ENCODE data around the gene CELA3A. TPM values are rescaled to one million over a fixed set of nuclear protein-coding genes. Genes with fewer than 3 reads are reported as not detected.
A peak's percentile ranks its signal among the peaks of the same experiment; 100 is the strongest.
"Not testable (repeated sequence)": the region's sequence is repeated elsewhere in the genome, so short reads cannot be mapped to it uniquely, and the experiment has no call there.

The CELA3A gene
- total RNA-seq, 1 donor from 2014 or later, result not detected

DNA sequence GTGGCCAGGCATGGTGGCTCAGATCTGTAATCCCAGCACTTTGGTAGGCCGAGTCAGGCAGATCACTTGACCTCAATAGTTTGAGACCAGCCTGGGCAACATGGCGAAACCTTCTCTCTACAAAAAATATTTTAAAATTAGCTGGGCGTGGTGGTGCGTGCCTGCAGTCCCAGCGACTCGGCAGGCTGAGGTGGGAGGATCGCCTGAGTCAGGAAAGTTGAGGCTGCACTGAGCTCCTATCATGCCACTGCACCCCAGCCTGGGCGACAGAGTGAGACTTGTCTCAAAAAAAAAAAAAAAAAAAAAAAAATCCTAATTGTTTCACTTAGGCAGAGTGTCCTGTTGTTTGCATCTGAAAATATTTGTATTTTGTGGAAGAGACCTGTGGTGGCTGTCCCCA lies 6.7 kb upstream of the CELA3A start:
- H3K27me3 Mint-ChIP-seq; DNase-seq (ENCODE audit: extremely low spot score, unreplicated experiment): not testable (repeated sequence)

DNA sequence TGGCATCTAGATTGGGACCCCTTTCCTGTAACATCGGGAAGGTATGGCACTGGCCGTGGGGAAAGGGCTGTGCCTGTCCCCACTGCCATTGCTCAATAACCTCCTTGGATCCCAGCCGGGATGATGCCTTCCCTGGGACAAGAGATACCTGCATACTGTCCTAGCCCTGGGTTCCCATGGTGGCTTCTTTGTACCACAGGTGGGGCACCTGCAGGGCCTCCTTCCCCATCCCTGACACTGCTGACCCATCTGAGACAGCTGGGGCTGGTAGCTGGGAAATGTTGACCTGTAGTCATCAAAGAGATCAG lies 4.8 kb upstream of the CELA3A start:
- not testable (repeated sequence) for H3K9me3 Mint-ChIP-seq; H3K4me1 Mint-ChIP-seq (ENCODE audit: unreplicated experiment); DNase-seq (ENCODE audit: extremely low spot score, unreplicated experiment); H3K4me3 Mint-ChIP-seq; H3K27me3 Mint-ChIP-seq; H3K36me3 Mint-ChIP-seq
- H3K27ac Mint-ChIP-seq, result peak overlapping the region; percentile 32

More for the DNA sequence above, 6.7 kb upstream of the CELA3A start:
- H3K4me3 Mint-ChIP-seq; H3K36me3 Mint-ChIP-seq; H3K27ac Mint-ChIP-seq; H3K4me1 Mint-ChIP-seq (ENCODE audit: unreplicated experiment); H3K9me3 Mint-ChIP-seq: not testable (repeated sequence)

DNA sequence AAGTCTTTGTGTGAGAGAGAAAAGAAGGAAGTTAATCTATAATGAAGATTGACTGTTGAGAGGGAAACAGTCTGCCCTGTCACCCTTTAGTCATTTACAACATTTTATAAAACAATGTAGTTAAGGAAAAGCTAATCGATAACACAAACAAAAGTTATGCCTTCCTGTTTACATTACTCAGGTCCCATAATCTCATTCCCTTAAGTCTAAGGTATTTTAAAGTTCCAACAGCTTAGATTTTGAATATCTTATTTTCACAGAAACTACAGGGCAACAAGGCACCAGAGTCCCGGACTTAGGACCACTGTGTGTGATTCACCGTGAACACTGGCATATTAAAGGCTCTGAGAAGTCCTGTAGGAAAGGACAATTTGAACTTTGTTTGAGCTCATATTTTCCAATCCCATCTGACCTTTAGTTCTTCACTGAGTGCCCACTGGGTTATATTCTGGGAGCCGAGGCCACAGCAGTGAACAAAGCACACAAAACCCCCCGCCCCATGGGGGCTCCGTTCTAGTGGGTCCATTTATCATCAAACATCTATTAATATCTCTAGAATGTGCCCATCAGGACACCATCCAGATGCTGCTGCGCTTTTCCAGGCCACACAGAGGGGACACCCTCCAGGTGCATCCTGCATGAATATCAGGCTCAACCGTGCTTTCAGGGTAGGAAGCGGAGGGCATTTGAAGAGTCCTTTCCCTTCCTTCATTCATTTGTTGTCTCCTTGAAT lies 3.4 kb upstream of the CELA3A start:
- H3K4me1 Mint-ChIP-seq (ENCODE audit: unreplicated experiment); DNase-seq (ENCODE audit: extremely low spot score, unreplicated experiment); H3K36me3 Mint-ChIP-seq; H3K4me3 Mint-ChIP-seq; H3K9me3 Mint-ChIP-seq; H3K27me3 Mint-ChIP-seq: not testable (repeated sequence)
- peak overlapping the region; percentile 55 for H3K27ac Mint-ChIP-seq

DNA sequence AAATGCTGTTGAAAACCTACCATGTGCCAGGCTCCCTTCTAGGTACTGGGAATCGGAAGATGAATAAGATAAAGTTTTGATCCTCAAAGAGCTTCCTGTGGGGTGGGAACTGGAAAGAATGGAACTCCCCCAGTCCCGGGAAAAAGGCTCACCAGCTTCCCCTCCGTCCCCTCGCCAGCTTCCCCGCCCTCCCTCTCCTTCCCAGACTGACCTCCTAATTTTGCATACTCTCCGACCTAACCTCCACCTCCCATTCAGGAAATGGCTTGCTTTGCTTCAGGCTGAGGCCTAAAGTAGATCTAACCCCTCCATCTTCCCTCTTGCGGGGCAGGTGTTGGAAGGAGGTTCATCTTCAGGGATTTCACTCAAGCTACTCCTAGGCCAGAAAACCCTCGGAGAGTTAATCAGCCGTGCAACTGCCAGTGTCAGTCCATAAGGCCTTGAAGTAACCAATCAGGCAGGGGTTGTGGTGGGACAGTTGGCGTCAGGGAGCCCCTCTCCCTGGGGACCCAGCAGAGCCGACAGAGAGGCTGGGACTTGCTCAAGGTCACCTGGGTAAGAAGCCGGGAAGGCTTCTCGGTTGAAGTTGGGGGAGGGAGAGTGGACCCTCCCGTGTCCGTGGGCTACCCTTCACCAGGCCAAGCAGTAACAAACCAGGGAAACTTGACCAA lies 2.7 kb upstream of the CELA3A start:
- H3K9me3 Mint-ChIP-seq; H3K36me3 Mint-ChIP-seq; H3K4me3 Mint-ChIP-seq; DNase-seq (ENCODE audit: extremely low spot score, unreplicated experiment); H3K4me1 Mint-ChIP-seq (ENCODE audit: unreplicated experiment); H3K27me3 Mint-ChIP-seq: not testable (repeated sequence)
- peak overlapping the region; percentile 39 for H3K27ac Mint-ChIP-seq

DNA sequence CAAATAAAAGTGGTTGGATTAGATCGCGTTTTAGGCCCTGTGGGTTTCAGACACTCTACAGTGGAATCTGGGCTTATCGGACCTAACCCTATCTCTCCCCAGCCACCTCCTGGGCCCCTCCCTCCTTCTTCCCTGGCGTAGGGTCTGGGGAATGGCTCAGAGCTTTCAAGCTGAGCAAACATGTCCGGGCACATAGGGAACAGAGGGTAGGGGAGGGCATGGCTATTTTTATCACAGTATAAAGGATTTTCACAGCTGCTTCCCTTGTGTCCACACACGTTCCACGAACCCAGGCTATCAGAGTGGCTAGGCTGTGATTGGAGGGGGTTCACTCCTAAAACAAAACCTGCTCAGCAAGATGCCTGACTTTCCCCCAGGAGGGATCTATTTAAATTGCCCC lies 1.8 kb upstream of the CELA3A start:
- not testable (repeated sequence) for H3K4me1 Mint-ChIP-seq (ENCODE audit: unreplicated experiment); H3K36me3 Mint-ChIP-seq; H3K9me3 Mint-ChIP-seq; H3K27me3 Mint-ChIP-seq; H3K4me3 Mint-ChIP-seq; DNase-seq (ENCODE audit: extremely low spot score, unreplicated experiment)
- H3K27ac Mint-ChIP-seq, result peak overlapping the region; percentile 51

DNA sequence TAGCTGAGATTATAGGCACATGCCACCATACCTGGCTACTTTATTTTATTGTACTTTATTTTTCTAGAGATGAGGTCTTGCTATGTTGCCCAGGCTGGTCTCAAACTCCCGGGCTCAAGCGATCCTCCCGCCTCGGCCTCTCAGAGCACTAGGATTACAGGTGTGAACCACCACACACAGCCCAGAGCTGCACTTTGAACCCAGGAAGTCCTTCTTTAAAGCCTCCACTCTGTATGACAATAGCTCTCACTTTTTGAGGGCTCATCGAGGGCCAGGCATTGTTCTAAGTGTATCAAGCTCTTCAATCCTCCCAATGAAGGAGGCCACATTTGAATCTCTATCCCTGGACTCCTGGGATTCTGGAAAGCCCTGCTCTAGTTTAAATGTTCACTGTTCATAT lies 1.0 kb downstream of the CELA3A start:
- not testable (repeated sequence) for H3K9me3 Mint-ChIP-seq; H3K4me3 Mint-ChIP-seq; H3K4me1 Mint-ChIP-seq (ENCODE audit: unreplicated experiment); H3K36me3 Mint-ChIP-seq; H3K27ac Mint-ChIP-seq; DNase-seq (ENCODE audit: extremely low spot score, unreplicated experiment); H3K27me3 Mint-ChIP-seq

DNA sequence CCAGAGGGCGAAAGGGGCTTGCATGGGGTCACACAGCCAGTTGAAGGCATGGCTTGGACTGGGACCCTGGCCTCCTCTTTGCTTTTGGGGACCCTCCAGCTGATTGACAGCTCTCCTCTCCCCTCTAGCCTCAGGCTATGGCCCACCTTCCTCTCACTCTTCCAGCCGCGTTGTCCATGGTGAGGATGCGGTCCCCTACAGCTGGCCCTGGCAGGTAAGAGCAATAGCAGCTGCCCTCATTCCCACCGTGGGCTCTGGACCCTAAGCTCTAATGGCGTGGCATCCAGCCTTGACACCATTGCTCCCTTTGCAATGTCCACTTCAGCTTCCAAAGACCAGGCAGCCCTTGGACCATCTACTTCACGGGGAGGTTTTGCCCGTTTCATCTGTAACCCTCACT lies 1.4 kb downstream of the CELA3A start:
- not testable (repeated sequence) for H3K27me3 Mint-ChIP-seq; DNase-seq (ENCODE audit: extremely low spot score, unreplicated experiment); H3K4me3 Mint-ChIP-seq; H3K9me3 Mint-ChIP-seq; H3K27ac Mint-ChIP-seq; H3K36me3 Mint-ChIP-seq; H3K4me1 Mint-ChIP-seq (ENCODE audit: unreplicated experiment)

DNA sequence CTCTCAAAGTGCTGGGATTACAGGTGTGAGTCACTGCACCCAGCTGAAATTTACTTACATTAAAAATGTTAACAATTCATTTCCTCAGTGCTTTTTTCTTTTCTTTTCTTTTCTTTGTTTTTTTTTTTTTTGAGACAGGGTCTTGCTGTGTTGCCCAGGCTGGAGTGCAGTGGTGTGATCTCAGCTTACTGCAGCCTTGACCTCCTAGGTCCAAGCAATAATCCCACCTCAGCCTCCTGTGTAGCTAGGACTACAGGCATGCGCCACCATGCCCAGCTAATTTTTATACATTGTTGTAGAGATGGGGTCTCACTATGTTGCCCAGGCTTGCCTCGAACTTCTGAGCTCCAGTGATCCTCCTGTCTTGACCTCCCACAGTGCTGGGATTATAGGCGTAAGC lies 2.5 kb downstream of the CELA3A start:
- not testable (repeated sequence) for H3K4me1 Mint-ChIP-seq (ENCODE audit: unreplicated experiment)

DNA sequence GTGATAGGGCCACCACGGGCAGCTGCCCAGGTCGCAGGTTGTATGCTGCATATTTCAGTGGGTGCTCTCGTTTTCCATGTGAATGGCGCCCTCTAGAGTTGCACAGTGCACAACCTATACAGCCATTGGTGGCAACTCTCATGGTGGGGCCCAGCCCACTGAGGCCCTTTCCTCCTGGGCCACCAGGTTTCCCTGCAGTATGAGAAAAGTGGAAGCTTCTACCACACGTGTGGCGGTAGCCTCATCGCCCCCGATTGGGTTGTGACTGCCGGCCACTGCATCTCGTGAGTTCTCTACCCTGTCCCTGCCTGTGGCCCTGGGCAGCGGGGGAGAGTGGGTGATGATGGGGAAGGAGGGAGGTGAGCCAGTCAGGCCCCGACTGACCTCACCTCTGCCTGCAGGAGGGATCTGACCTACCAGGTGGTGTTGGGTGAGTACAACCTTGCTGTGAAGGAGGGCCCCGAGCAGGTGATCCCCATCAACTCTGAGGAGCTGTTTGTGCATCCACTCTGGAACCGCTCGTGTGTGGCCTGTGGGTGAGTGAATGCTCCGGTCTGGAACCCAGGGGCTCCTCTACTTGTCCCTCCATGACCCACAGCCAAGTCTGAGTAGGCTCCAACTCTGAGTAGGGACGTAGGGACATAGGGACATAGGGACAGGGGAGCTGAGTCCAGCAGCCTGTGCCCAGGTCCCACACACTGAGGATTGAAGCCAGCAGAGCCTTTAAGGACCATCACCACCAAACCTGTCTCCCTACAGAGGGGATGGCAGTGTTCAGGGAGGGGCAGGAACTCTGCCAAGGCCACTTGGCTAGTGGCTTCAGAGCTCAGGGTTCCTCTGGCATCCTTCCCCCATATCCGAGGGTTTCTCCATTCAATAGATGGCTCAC lies 4.0 kb downstream of the CELA3A start:
- H3K4me3 Mint-ChIP-seq; H3K27me3 Mint-ChIP-seq; H3K27ac Mint-ChIP-seq; H3K9me3 Mint-ChIP-seq; DNase-seq (ENCODE audit: extremely low spot score, unreplicated experiment); H3K36me3 Mint-ChIP-seq; H3K4me1 Mint-ChIP-seq (ENCODE audit: unreplicated experiment): not testable (repeated sequence)
- TF ChIP-seq, protein P1, sequence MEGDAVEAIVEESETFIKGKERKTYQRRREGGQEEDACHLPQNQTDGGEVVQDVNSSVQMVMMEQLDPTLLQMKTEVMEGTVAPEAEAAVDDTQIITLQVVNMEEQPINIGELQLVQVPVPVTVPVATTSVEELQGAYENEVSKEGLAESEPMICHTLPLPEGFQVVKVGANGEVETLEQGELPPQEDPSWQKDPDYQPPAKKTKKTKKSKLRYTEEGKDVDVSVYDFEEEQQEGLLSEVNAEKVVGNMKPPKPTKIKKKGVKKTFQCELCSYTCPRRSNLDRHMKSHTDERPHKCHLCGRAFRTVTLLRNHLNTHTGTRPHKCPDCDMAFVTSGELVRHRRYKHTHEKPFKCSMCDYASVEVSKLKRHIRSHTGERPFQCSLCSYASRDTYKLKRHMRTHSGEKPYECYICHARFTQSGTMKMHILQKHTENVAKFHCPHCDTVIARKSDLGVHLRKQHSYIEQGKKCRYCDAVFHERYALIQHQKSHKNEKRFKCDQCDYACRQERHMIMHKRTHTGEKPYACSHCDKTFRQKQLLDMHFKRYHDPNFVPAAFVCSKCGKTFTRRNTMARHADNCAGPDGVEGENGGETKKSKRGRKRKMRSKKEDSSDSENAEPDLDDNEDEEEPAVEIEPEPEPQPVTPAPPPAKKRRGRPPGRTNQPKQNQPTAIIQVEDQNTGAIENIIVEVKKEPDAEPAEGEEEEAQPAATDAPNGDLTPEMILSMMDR (conservative IDR thresholded peaks at IDR 0.05), result peak; percentile 62

More for the DNA sequence above, 2.5 kb downstream of the CELA3A start:
- H3K27me3 Mint-ChIP-seq; H3K36me3 Mint-ChIP-seq; H3K27ac Mint-ChIP-seq; H3K9me3 Mint-ChIP-seq; H3K4me3 Mint-ChIP-seq; DNase-seq (ENCODE audit: extremely low spot score, unreplicated experiment): not testable (repeated sequence)

DNA sequence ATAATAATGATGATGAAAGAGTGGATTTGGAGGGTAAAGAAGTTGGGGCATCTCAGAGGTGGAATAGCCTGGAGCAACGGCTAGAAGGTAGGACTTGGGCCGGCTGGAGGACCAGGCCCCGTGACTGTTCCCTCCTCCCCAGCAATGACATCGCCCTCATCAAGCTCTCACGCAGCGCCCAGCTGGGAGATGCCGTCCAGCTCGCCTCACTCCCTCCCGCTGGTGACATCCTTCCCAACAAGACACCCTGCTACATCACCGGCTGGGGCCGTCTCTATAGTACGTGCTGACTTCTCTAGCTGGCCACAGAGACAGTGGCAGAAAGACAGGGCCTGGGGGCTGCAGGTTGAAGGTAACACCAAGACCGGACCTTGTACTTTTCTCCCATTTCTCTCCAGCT lies 5.3 kb downstream of the CELA3A start:
- not testable (repeated sequence) for H3K4me1 Mint-ChIP-seq (ENCODE audit: unreplicated experiment); H3K27ac Mint-ChIP-seq; DNase-seq (ENCODE audit: extremely low spot score, unreplicated experiment); H3K9me3 Mint-ChIP-seq; H3K36me3 Mint-ChIP-seq; H3K27me3 Mint-ChIP-seq; H3K4me3 Mint-ChIP-seq

DNA sequence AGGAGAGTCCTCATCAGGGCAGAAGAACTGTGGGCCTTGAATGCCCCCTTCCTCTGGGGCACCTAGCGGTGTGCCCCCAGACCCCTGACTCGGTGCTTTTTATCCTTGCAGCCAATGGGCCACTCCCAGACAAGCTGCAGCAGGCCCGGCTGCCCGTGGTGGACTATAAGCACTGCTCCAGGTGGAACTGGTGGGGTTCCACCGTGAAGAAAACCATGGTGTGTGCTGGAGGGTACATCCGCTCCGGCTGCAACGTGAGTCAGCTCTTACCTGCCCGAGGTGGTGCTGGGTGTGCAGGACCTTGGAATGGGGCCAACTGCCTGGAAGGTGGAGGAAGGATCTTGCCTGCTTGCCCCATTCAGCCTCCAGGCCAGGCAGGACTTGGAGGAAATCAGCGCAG lies 5.8 kb downstream of the CELA3A start:
- not testable (repeated sequence) for H3K27me3 Mint-ChIP-seq; DNase-seq (ENCODE audit: extremely low spot score, unreplicated experiment); H3K4me3 Mint-ChIP-seq; H3K9me3 Mint-ChIP-seq; H3K4me1 Mint-ChIP-seq (ENCODE audit: unreplicated experiment); H3K27ac Mint-ChIP-seq; H3K36me3 Mint-ChIP-seq

DNA sequence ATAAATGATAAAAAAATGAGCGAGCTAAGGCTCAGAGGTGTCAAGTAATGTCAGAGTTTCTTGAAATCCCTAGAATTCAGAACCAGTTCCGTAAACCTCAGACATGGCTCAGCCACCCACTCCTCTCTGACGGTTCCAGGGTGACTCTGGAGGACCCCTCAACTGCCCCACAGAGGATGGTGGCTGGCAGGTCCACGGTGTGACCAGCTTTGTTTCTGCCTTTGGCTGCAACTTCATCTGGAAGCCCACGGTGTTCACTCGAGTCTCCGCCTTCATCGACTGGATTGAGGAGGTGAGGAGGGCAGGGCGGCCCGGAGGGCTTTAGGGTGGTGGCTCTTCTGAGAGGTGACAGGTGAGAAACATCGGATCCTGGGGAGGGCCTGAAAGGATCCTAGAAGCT lies 8.1 kb downstream of the CELA3A start:
- H3K9me3 Mint-ChIP-seq; H3K27me3 Mint-ChIP-seq; H3K4me1 Mint-ChIP-seq (ENCODE audit: unreplicated experiment); H3K4me3 Mint-ChIP-seq; H3K36me3 Mint-ChIP-seq; H3K27ac Mint-ChIP-seq; DNase-seq (ENCODE audit: extremely low spot score, unreplicated experiment): not testable (repeated sequence)

DNA sequence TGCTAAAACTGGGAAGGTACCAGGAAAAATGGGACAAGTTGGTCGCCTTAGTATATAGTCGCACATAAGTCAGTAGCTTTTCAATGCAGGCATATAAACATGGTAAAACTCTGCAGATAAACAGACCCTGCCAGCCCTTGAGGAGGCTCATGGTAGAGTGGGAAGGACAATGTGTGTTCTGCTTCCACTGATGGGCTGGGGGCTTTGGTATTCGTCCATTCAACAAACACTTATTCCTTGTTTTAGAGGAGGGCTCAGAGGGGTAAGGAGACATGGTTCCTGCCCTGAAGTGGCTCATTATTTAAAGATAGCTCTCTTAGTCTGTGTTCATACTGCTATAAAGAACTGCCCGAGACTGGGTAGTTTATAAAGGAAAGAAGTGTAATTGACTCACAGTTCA lies 11.3 kb downstream of the CELA3A start:
- H3K27ac Mint-ChIP-seq; H3K27me3 Mint-ChIP-seq; H3K4me3 Mint-ChIP-seq; DNase-seq (ENCODE audit: extremely low spot score, unreplicated experiment); H3K9me3 Mint-ChIP-seq; H3K36me3 Mint-ChIP-seq; H3K4me1 Mint-ChIP-seq (ENCODE audit: unreplicated experiment): not testable (repeated sequence)

All from type B pancreatic cell (in vitro differentiated cells).